ENCODE measurements around the gene PLPP1.

The PLPP1 gene

GRCh38 chr5:55510523-55510880 is 24.3 kb downstream of the PLPP1 start:
- no peaks in the 10 kb centered on the region for H3K79me2 ChIP-seq (ENCODE audit: low read length)
- H2AFZ ChIP-seq (ENCODE audit: low read length) = no peak overlapping the region
- no peak overlapping the region for H3K27ac ChIP-seq (ENCODE audit: low read length)
- no peaks in the 10 kb centered on the region for H3K9me3 ChIP-seq (replicated peaks; ENCODE audit: insufficient read depth, low read length)
- no peaks in the 10 kb centered on the region for H3K27me3 ChIP-seq (replicated peaks; ENCODE audit: insufficient read depth, low read length)
- H3K9me2 ChIP-seq (replicated peaks; ENCODE audit: insufficient read depth, low read length) = no peaks in the 10 kb centered on the region
- no peaks in the 10 kb centered on the region for H3K36me3 ChIP-seq (replicated peaks; ENCODE audit: insufficient read depth, low read length)
- no peaks in the 10 kb centered on the region for H3K4me1 ChIP-seq (ENCODE audit: low read length)
- H3F3A ChIP-seq (ENCODE audit: insufficient read depth, low read length) = no peaks in the 10 kb centered on the region
- H3K9ac ChIP-seq (ENCODE audit: low read length) = no peak overlapping the region
- TF ChIP-seq EZH2 (optimal IDR thresholded peaks at IDR 0.05; ENCODE audit: low read depth, low read length) = no peak
- TF ChIP-seq EZH2phosphoT487 (IDR thresholded peaks at IDR 0.05; ENCODE audit: low read length) = no peak
- TF ChIP-seq CTCF (IDR thresholded peaks at IDR 0.05; ENCODE audit: low read length) = no peak
- no peak for DNase-seq
- no peak overlapping the region for H3K4me2 ChIP-seq (ENCODE audit: low read depth, low read length)
- no peak overlapping the region for H3K4me3 ChIP-seq (ENCODE audit: low read length)
- no peaks in the 10 kb centered on the region for H4K20me1 ChIP-seq (ENCODE audit: insufficient read depth, low read length)

- H3K4me2 ChIP-seq (ENCODE audit: low read depth, low read length) = no peak overlapping the region
- no peak for DNase-seq
- H2AFZ ChIP-seq (ENCODE audit: low read length) = no peak overlapping the region
- H4K20me1 ChIP-seq (ENCODE audit: insufficient read depth, low read length) = no peaks in the 10 kb centered on the region
- TF ChIP-seq EZH2phosphoT487 (IDR thresholded peaks at IDR 0.05; ENCODE audit: low read length) = no peak
- no peak for TF ChIP-seq EZH2 (optimal IDR thresholded peaks at IDR 0.05; ENCODE audit: low read depth, low read length)
- no peak for TF ChIP-seq CTCF (IDR thresholded peaks at IDR 0.05; ENCODE audit: low read length)
- no peaks in the 10 kb centered on the region for H3K9me3 ChIP-seq (replicated peaks; ENCODE audit: insufficient read depth, low read length)
- H3K9me2 ChIP-seq (replicated peaks; ENCODE audit: insufficient read depth, low read length) = no peaks in the 10 kb centered on the region
- H3K4me1 ChIP-seq (ENCODE audit: low read length) = no peaks in the 10 kb centered on the region
- no peaks in the 10 kb centered on the region for H3F3A ChIP-seq (ENCODE audit: insufficient read depth, low read length)
- H3K79me2 ChIP-seq (ENCODE audit: low read length) = no peaks in the 10 kb centered on the region
- no peaks in the 10 kb centered on the region for H3K36me3 ChIP-seq (replicated peaks; ENCODE audit: insufficient read depth, low read length)
- H3K4me3 ChIP-seq (ENCODE audit: low read length) = no peak overlapping the region
- H3K27me3 ChIP-seq (replicated peaks; ENCODE audit: insufficient read depth, low read length) = no peaks in the 10 kb centered on the region
- no peak overlapping the region for H3K9ac ChIP-seq (ENCODE audit: low read length)
- H3K27ac ChIP-seq (ENCODE audit: low read length) = no peak overlapping the region
These were observed 24.8 kb downstream of the PLPP1 start for GRCh38 chr5:55509796-55510522.

- TF ChIP-seq EZH2phosphoT487 (IDR thresholded peaks at IDR 0.05; ENCODE audit: low read length) (no peak), CTCF (IDR thresholded peaks at IDR 0.05; ENCODE audit: low read length) (no peak)
- Histone ChIP-seq H3K9me2 (replicated peaks; ENCODE audit: insufficient read depth, low read length) (no peaks in the 10 kb centered on the region), H3K27me3 (replicated peaks; ENCODE audit: insufficient read depth, low read length) (no peaks in the 10 kb centered on the region), H3K4me3 (ENCODE audit: low read length) (no peak overlapping the region), H3K4me2 (ENCODE audit: low read depth, low read length) (no peak overlapping the region), H3F3A (ENCODE audit: insufficient read depth, low read length) (no peaks in the 10 kb centered on the region), H4K20me1 (ENCODE audit: insufficient read depth, low read length) (no peaks in the 10 kb centered on the region), H2AFZ (ENCODE audit: low read length) (no peak overlapping the region), H3K27ac (ENCODE audit: low read length) (no peak overlapping the region), H3K36me3 (replicated peaks; ENCODE audit: insufficient read depth, low read length) (no peaks in the 10 kb centered on the region), H3K79me2 (ENCODE audit: low read length) (no peaks in the 10 kb centered on the region), H3K9ac (ENCODE audit: low read length) (no peak overlapping the region), H3K9me3 (replicated peaks; ENCODE audit: insufficient read depth, low read length) (no peaks in the 10 kb centered on the region), H3K4me1 (ENCODE audit: low read length) (no peaks in the 10 kb centered on the region)
- DNase-seq = no peak
These were observed 25.7 kb downstream of the PLPP1 start for GRCh38 chr5:55509097-55509496.
